ENCODE results near the gene ZNRF1. TPM values are rescaled to one million over a fixed set of nuclear protein-coding genes. Genes with fewer than 3 reads are reported as not detected.
"Not testable (repeated sequence)": the region's sequence is repeated elsewhere in the genome, so short reads cannot be mapped to it uniquely, and the experiment has no call there.

Gene ZNRF1
- total RNA-seq, 1 experiment from 2014 or later, result 27.1 TPM

GRCh38 chr16:75024182-75024581 is 25.4 kb downstream of the ZNRF1 start:
- no peak for TF ChIP-seq CTCF (IDR thresholded peaks at IDR 0.05; ENCODE audit: unreplicated experiment)
- Mint-ChIP-seq H3K27me3 (ENCODE audit: unreplicated experiment) (no peaks in the 10 kb centered on the region), H3K27ac (ENCODE audit: unreplicated experiment) (no peak overlapping the region), H3K4me3 (ENCODE audit: low read depth, unreplicated experiment) (no peak overlapping the region), H3K4me1 (ENCODE audit: low read depth, unreplicated experiment) (no peaks in the 10 kb centered on the region), H3K36me3 (ENCODE audit: insufficient read depth, unreplicated experiment) (no peaks in the 10 kb centered on the region), H3K9me3 (ENCODE audit: low read depth, unreplicated experiment) (peaks cover 8% of the 10 kb centered on the region)
- CTCF ChIA-PET, result no interaction called here
- no peak for DNase-seq
- intact Hi-C loops (cut with micrococcal nuclease; ENCODE audit: unreplicated experiment), result no loop called here
- BruUV-seq (replicated peaks), result no TSS peak

- no peak for TF ChIP-seq CTCF (IDR thresholded peaks at IDR 0.05; ENCODE audit: unreplicated experiment)
Measured at GRCh38 chr16:75024594-75024993, 25.8 kb downstream of the ZNRF1 start.

GRCh38 chr16:75025761-75026160 is 26.9 kb downstream of the ZNRF1 start:
- H3K9me3 Mint-ChIP-seq (ENCODE audit: low read depth, unreplicated experiment), result peaks cover 8% of the 10 kb centered on the region
- no peaks in the 10 kb centered on the region for H3K4me1 Mint-ChIP-seq (ENCODE audit: low read depth, unreplicated experiment)
- CTCF ChIA-PET, result interaction anchor here (0.6 kb wide), 1 partner anchor 702 kb away, joined by 3 read pairs; no protein-coding TSS in a partner anchor
- TF ChIP-seq CTCF (IDR thresholded peaks at IDR 0.05; ENCODE audit: unreplicated experiment), result no peak
- no TSS peak for BruUV-seq (replicated peaks)
- no peaks in the 10 kb centered on the region for H3K36me3 Mint-ChIP-seq (ENCODE audit: insufficient read depth, unreplicated experiment)
- H3K4me3 Mint-ChIP-seq (ENCODE audit: low read depth, unreplicated experiment), result no peak overlapping the region
- no peak overlapping the region for H3K27ac Mint-ChIP-seq (ENCODE audit: unreplicated experiment)
- H3K27me3 Mint-ChIP-seq (ENCODE audit: unreplicated experiment), result no peaks in the 10 kb centered on the region
- no peak for DNase-seq
- intact Hi-C loops (cut with micrococcal nuclease; ENCODE audit: unreplicated experiment), result no loop called here

More at GRCh38 chr16:75024594-75024993, 25.8 kb downstream of the ZNRF1 start:
- Mint-ChIP-seq H3K4me1 (ENCODE audit: low read depth, unreplicated experiment) (no peaks in the 10 kb centered on the region), H3K9me3 (ENCODE audit: low read depth, unreplicated experiment) (peaks cover 8% of the 10 kb centered on the region), H3K27ac (ENCODE audit: unreplicated experiment) (no peak overlapping the region), H3K27me3 (ENCODE audit: unreplicated experiment) (no peaks in the 10 kb centered on the region), H3K4me3 (ENCODE audit: low read depth, unreplicated experiment) (no peak overlapping the region), H3K36me3 (ENCODE audit: insufficient read depth, unreplicated experiment) (no peaks in the 10 kb centered on the region)
- BruUV-seq (replicated peaks), result no TSS peak
- no peak for DNase-seq
- intact Hi-C loops (cut with micrococcal nuclease; ENCODE audit: unreplicated experiment), result no loop called here
- CTCF ChIA-PET, result no interaction called here

- H3K4me3 Mint-ChIP-seq (ENCODE audit: low read depth, unreplicated experiment); H3K27me3 Mint-ChIP-seq (ENCODE audit: unreplicated experiment); intact Hi-C loops (cut with micrococcal nuclease; ENCODE audit: unreplicated experiment); H3K36me3 Mint-ChIP-seq (ENCODE audit: insufficient read depth, unreplicated experiment); DNase-seq; BruUV-seq (replicated peaks); H3K27ac Mint-ChIP-seq (ENCODE audit: unreplicated experiment); H3K4me1 Mint-ChIP-seq (ENCODE audit: low read depth, unreplicated experiment); H3K9me3 Mint-ChIP-seq (ENCODE audit: low read depth, unreplicated experiment): not testable (repeated sequence)
- CTCF ChIA-PET, result interaction anchor here (0.6 kb wide), 1 partner anchor 701 kb away, joined by 3 read pairs; no protein-coding TSS in a partner anchor
Measured at GRCh38 chr16:75026239-75026891, 27.5 kb downstream of the ZNRF1 start.

- Mint-ChIP-seq H3K27me3 (ENCODE audit: unreplicated experiment) (no peaks in the 10 kb centered on the region), H3K36me3 (ENCODE audit: insufficient read depth, unreplicated experiment) (no peaks in the 10 kb centered on the region), H3K9me3 (ENCODE audit: low read depth, unreplicated experiment) (peaks cover under 1% of the 10 kb centered on the region), H3K4me3 (ENCODE audit: low read depth, unreplicated experiment) (no peak overlapping the region), H3K27ac (ENCODE audit: unreplicated experiment) (no peak overlapping the region), H3K4me1 (ENCODE audit: low read depth, unreplicated experiment) (no peaks in the 10 kb centered on the region)
- TF ChIP-seq CTCF (IDR thresholded peaks at IDR 0.05; ENCODE audit: unreplicated experiment), result no peak
- intact Hi-C loops (cut with micrococcal nuclease; ENCODE audit: unreplicated experiment), result no loop called here
- DNase-seq, result no peak
- no TSS peak for BruUV-seq (replicated peaks)
- CTCF ChIA-PET, result interaction anchor here (0.5 kb wide), 1 partner anchor 42 kb away, joined by 3 read pairs; the partner anchor contains the start of gene WDR59
Measured at GRCh38 chr16:75026892-75027391, 28.1 kb downstream of the ZNRF1 start.
